8988T (cell line): ENCODE results near the gene FILIP1.

ENCODE experiments used
- DNase-seq: peaks from one replicate; pipeline ENCODE4 v3.0.0; 2011

Gene FILIP1

DNA sequence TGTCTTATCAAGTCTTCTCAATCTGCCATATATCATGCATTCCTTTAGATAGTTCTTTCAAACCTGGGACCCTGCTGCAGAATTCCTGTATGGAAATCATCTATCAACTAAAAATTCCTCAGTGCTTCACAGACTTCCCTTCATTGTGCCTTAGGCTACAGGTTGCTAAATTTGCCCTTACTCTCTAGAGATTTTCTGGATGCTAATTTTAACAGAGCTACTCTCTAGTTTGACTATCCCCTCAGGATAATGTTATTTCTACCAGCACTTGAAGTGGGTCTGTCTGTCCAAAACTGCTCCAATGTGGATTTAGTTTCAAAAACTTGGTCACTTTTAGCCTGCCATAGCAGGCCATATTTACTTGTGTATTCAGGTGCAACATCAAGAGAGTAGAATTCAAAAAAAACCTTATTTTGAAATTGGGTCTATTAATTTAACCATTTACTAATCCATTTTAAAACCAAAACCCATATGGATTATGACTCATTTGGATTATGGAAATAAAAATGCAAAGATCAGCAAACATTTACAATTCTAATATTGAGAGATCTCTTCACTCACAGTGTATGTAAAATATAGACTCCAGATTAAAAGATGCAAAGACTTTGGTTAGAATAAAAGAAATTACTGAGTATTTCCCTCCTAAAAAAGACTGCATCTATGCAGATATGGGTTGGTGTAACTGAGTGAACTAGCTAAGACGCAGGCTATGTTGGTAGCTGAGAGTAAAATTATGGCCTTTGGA lies 236.1 kb downstream of the FILIP1 start:
- DNase-seq = no peak

DNA sequence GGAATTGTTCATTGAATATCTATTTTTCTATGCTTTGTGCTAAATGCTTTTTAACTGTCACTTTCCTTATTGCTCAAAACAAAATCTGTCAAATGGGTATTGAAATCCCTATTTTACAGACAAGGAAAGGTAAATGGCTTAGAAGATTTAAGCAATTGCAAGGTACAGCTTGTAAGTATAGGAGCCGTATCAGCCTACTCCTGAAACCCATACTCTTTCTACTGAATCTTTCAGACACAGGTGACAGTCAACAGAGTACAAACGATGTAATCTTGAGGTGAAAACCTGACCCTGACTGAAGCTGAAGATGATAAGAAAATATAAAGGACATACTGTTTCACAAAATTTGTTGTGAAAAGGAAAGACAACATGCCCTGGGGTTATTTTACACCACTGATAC lies 243.0 kb downstream of the FILIP1 start:
- DNase-seq = no peak

DNA sequence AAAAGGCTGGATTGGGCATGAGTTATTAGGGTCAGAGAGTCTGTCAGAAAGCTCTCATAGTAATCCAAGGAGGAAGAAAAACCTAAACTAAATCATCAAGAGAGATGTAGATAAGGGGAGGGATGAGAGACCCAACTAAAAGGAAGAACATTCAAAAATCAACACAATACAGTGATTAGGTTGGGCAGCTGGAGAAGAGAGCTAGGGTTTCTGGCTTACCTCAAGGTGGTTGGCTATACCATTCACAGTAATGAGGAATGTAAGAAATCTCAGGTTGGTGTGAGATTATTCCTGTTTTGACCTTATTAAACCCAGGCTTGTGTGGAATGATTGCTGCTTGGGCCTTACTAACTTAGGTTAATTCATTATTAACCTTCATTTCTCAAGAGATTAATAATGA lies 243.8 kb downstream of the FILIP1 start:
- DNase-seq = no peak

DNA sequence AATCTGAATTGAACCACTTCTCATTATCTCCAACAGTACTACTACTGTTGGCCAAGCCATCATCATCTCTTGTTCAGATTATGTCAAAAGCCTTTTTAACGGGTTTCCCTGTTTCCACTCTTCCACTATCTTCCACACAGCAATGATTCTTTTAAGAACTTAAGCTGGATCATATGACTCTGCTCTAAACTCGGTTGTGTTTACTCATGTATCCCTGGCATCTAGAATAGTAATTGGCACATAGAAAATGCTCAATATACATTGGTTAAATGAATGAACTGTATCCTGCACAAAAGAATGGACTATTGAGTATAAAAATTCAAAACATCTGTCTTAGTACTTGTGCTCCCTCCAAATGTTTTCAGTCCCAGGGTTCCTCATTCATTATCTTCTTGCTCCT lies 247.2 kb downstream of the FILIP1 start:
- no peak for DNase-seq

DNA sequence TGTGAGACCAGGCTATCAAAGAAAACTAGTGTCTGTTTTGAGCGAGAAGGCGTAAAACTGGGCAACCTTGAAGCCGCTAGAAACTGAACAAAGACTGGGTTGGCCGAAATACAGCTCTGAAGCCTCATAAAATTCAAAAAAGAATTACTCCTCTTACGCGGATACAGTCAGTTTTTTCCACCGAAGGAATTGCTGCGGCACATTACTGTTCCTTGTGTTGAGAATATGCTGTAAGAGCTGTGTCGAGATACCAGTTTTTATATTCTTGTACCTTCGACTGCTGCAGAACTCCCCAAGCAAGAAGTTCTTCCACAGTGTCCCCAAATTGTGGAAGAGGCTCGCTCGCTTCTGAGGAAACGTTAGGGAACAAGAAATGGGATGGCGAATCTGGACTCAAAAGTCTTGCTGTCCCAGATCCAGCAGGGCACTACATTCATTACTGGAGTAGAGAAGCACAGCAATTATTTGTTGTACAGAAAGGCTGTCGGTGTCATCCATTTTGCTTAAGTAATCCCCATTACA lies 249.5 kb downstream of the FILIP1 start:
- DNase-seq = no peak

DNA sequence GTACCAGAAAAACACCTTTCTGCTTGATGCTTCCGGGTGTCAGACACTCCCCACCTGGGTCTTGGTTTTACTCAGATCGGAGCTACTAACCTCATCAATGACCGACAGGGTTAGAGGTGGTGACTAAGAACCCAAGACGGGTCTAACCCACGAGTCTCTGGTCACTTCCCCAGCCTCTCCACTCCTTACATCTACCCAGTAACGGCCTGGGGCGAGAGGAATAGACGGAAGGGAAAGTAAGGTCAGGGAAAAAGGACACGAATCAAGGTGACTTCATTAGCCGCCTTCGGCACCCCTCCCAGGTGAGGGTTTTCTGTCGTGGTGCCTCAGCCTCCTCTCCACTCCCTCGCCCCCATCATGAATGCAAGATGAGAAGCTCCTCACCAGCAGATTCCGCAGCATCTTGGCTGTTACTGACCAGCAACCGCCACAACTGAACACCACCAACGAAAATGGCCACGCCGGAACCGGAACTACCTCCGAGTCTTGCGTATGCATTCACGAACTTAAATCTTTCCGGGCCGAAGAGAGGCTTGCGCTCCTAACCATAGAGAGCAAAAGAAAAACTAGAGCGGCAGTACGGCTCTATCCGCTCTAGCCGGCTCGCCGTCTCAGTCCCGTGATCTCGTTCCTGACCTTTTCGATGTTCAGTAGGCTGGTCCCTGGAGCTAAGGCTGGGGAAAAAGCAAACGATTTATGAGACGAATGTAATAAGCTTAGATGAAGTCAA lies 250.1 kb downstream of the FILIP1 start, which contains the start of gene COX7A2:
TSS of gene COX7A2 (minus strand) at position 469 of the 730 bp plus-strand sequence. CDS start at position 402, 67 bp downstream.
- peak; percentile 27 for DNase-seq
